ENCODE measurements around the gene ATL1. TPM values are rescaled to one million over a fixed set of nuclear protein-coding genes. Genes with fewer than 3 reads are reported as not detected.

ATL1 gene
- total and polyA plus RNA-seq, 2 of the 4 experiments (the other 2 are of a cell fraction): 6.0 to 12.2 TPM

DNA sequence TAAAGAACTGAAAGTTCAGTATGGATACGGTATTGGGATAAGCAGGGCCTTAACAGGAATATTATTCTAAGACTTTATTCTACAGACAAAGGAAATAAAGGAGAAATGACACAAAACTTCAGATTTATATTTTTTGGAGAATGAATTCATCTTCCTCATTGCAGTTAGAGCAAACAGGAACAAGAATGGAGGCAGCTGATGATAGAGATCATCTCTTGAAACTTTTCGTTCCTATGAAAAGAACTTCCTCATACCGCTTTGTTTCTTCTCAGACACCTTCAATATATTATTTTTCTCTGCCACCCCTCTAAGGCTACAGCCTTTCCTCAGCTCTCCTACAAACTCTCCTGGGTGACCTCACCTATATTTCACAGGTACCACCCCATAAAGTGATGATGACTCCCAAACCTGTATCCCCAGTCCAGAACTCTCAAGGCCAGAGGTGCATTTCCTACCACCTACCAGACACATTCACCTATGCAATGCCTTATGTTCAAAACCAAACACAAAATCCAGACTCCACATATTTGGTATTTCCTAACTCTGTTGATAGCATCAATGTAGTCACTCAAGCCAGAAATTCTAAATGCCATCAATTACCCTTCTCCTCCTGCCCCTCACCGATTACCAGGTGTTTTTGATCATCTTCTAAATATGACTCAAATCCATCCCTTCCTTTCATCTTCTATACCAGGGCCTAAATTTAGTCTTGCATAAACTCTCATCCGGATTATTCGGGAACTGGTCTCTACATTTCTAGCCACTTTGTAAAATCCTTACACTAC lies 35.0 kb upstream of the ATL1 start (continued):
- TF ChIP-seq NFE2L2 (IDR thresholded peaks at IDR 0.05; ENCODE audit: low read depth, low read length): no peak

DNA sequence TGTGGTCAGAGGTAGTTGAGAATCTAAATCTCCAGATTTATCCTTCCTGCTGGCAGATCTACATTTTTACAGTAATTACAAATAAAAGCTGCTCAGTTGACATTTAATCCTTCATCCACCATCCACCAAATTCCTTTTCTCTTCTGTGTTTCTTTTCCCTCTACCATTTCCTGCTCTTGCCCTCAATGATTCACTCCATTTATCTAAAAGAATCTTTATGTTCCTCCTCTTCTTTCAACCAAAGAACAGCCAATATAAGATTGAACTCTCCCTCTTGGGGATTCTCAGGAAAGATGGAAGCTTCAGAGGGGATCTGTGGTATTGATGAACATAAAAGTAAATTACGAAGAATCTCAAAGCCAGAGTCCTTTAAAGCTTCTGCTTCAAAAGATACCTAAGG lies 31.9 kb upstream of the ATL1 start:
- Histone ChIP-seq H2AK5ac (ENCODE audit: low read depth, low read length) (no peak overlapping the region), H4K20me1 (ENCODE audit: insufficient read depth, low read length) (peaks cover 70% of the 10 kb centered on the region), H2BK20ac (ENCODE audit: low read depth, low read length) (0 out of 2 replicates have a peak overlapping the region, but pooled peaks have one; percentile 50), H3K56ac (ENCODE audit: extremely low read depth, insufficient read depth, low read length) (peak overlapping the region; percentile 10; the same call in 1 of the 2 replicates), H3K9me1 (ENCODE audit: insufficient read depth, low read length) (peaks cover 20% of the 10 kb centered on the region; the same call in 1 of the 2 replicates), H4K5ac (ENCODE audit: low read depth, low read length) (no peak overlapping the region), H3K4ac (ENCODE audit: low read depth, low read length) (peak overlapping the region; percentile 79; the same call in 1 of the 2 replicates), H4K8ac (ENCODE audit: low read depth in 2 of 2, low read length in 2 of 2) (peak overlapping the region in 1 of 2 experiments; percentile 84; a peak in 2 of 4 replicates), H3K79me1 (ENCODE audit: low read depth in 1 of 2, low read length in 2 of 2) (peaks cover 3 to 58% of the 10 kb centered on the region in 2 experiments; a peak in 2 of 4 replicates), H2BK120ac (ENCODE audit: low read depth, low read length) (no peak overlapping the region), H3K9ac (ENCODE audit: low read depth, low read length) (no peak overlapping the region), H3K36me3 (ENCODE audit: control insufficient read depth, insufficient read depth, low read length) (peaks cover 3% of the 10 kb centered on the region), H3K27me3 (ENCODE audit: control insufficient read depth, insufficient read depth, low read length) (no peaks in the 10 kb centered on the region), H3K23ac (ENCODE audit: low read depth, low read length) (no peak overlapping the region), H3K9me3 (ENCODE audit: control insufficient read depth, insufficient read depth, low read length) (no peaks in the 10 kb centered on the region), H3K4me2 (ENCODE audit: low read depth, low read length) (peak overlapping the region; percentile 67), H3K14ac (replicated peaks; ENCODE audit: low read depth, low read length) (peak overlapping the region; percentile 58; the same call in 1 of the 2 replicates), H2AK9ac (replicated peaks; ENCODE audit: low read depth, low read length, poor library complexity) (no peak overlapping the region), H2AFZ (replicated peaks; ENCODE audit: low read length, poor library complexity) (no peak overlapping the region), H2BK15ac (ENCODE audit: low read depth, low read length) (peak overlapping the region; percentile 53; the same call in 1 of the 3 replicates), H3K27ac (ENCODE audit: insufficient read depth, low read length) (peak overlapping the region; percentile 72; the same call in 1 of the 2 replicates), H3K18ac (ENCODE audit: low read depth, low read length) (peak overlapping the region; percentile 24; the same call in 1 of the 2 replicates), H4K91ac (ENCODE audit: insufficient read depth, low read depth, low read length) (no peak overlapping the region; the same call in 1 of the 2 replicates), H3K4me3 (ENCODE audit: insufficient read depth, low read depth, low read length) (no peak overlapping the region), H3K4me1 (ENCODE audit: control insufficient read depth, insufficient read depth, low read length) (peaks cover 27% of the 10 kb centered on the region), H2BK5ac (ENCODE audit: low read depth, low read length, poor library complexity, severe bottlenecking) (peak overlapping the region; percentile 78)
- in situ Hi-C loops (cut with MboI; ENCODE audit: low sequenced_read_pairs) (loop anchor here (5.0 to 10.0 kb wide), 2 partner anchors 206 to 663 kb away; no protein-coding TSS in a partner anchor), dilution Hi-C loops (cut with HindIII; ENCODE audit: low sequenced_read_pairs, unreplicated experiment) (no loop called here), intact Hi-C loops (cut with micrococcal nuclease) (loop anchor here (10.0 kb wide), 1 partner anchor 73 kb away; no protein-coding TSS in a partner anchor)
- DNase-seq (peak; percentile 65), ATAC-seq (ENCODE audit: low read depth) (no peak)
- ChIA-PET CTCF (interaction anchor here (0.6 to 1.6 kb wide), 4 partner anchors 15 to 454 kb away, joined by 3 to 5 read pairs (median 4); no protein-coding TSS in a partner anchor), POLR2A (ENCODE audit: unreplicated experiment) (interaction anchor here (0.6 to 0.7 kb wide), 2 partner anchors 77 to 255 kb away, joined by 3 to 8 read pairs; no protein-coding TSS in a partner anchor)
- WGBS, 2 experiments (ENCODE audit: extremely low coverage in 2 of 2, insufficient read length in 1 of 2): no CpG with 5 or more reads among the region's 1 CpG
- no peak for TF ChIP-seq RFX5 (IDR thresholded peaks at IDR 0.05; ENCODE audit: low read depth, low read length)
- TF ChIP-seq BHLHE40 (IDR thresholded peaks at IDR 0.05; ENCODE audit: low read depth, low read length): no peak
- no peak for TF ChIP-seq CHD1 (IDR thresholded peaks at IDR 0.05; ENCODE audit: low read depth, low read length)
- TF ChIP-seq MXI1 (IDR thresholded peaks at IDR 0.05; ENCODE audit: borderline replicate concordance, low read depth, low read length): no peak
- TF ChIP-seq POLR2A (IDR thresholded peaks at IDR 0.05; ENCODE audit: low read depth, low read length): no peak
- TF ChIP-seq MAFK (IDR thresholded peaks at IDR 0.05; ENCODE audit: low read depth, low read length): no peak
- TF ChIP-seq FOS (IDR thresholded peaks at IDR 0.05; ENCODE audit: low read depth, low read length): no peak
- TF ChIP-seq, protein P1, sequence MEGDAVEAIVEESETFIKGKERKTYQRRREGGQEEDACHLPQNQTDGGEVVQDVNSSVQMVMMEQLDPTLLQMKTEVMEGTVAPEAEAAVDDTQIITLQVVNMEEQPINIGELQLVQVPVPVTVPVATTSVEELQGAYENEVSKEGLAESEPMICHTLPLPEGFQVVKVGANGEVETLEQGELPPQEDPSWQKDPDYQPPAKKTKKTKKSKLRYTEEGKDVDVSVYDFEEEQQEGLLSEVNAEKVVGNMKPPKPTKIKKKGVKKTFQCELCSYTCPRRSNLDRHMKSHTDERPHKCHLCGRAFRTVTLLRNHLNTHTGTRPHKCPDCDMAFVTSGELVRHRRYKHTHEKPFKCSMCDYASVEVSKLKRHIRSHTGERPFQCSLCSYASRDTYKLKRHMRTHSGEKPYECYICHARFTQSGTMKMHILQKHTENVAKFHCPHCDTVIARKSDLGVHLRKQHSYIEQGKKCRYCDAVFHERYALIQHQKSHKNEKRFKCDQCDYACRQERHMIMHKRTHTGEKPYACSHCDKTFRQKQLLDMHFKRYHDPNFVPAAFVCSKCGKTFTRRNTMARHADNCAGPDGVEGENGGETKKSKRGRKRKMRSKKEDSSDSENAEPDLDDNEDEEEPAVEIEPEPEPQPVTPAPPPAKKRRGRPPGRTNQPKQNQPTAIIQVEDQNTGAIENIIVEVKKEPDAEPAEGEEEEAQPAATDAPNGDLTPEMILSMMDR (conservative IDR thresholded peaks at IDR 0.05; ENCODE audit: low read depth, low read length): no peak
- TF ChIP-seq, protein P2, sequence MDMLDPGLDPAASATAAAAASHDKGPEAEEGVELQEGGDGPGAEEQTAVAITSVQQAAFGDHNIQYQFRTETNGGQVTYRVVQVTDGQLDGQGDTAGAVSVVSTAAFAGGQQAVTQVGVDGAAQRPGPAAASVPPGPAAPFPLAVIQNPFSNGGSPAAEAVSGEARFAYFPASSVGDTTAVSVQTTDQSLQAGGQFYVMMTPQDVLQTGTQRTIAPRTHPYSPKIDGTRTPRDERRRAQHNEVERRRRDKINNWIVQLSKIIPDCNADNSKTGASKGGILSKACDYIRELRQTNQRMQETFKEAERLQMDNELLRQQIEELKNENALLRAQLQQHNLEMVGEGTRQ (IDR thresholded peaks at IDR 0.05; ENCODE audit: low read depth, low read length): no peak
- no peak for TF ChIP-seq MAZ (IDR thresholded peaks at IDR 0.05; ENCODE audit: borderline replicate concordance, low read depth, low read length)
- TF ChIP-seq SMC3 (IDR thresholded peaks at IDR 0.05; ENCODE audit: low read depth, low read length): no peak
- no peak for TF ChIP-seq CEBPB (IDR thresholded peaks at IDR 0.05; ENCODE audit: low read depth, low read length)
- no peak for TF ChIP-seq RAD21 (IDR thresholded peaks at IDR 0.05; ENCODE audit: low read length)
- BruUV-seq (replicated peaks): no TSS peak

Measured in IMR-90 (cell line).